Measurements from ENCODE around the gene LEF1. TPM values are rescaled to one million over a fixed set of nuclear protein-coding genes. Genes with fewer than 3 reads are reported as not detected.

Gene LEF1
- total and polyA plus RNA-seq, 2 of the 8 experiments (the other 6 are each of a cell fraction or from before 2014, with no cell fraction given) = 2.6 to 5.2 TPM

GRCh38 chr4:108008721-108009120 lies 160.0 kb downstream of the LEF1 start (continued):
- no peak for TF ChIP-seq RBBP5 (IDR thresholded peaks at IDR 0.05; ENCODE audit: borderline replicate concordance, low read depth, low read length)
- TF ChIP-seq POU5F1 (IDR thresholded peaks at IDR 0.05; ENCODE audit: low read depth, low read length) = no peak
- no peak for TF ChIP-seq HDAC6 (IDR thresholded peaks at IDR 0.05; ENCODE audit: low read depth, low read length)

Measured in H1 (cell line).